HG03571 (cell line): ENCODE data around the gene USP6NL.

Experiments used
- ATAC-seq: cut with Tn5 transposase; IDR thresholded peaks from one replicate; pipeline ENCODE4 v1.9.1; 2021; ENCODE audit not compliant: unreplicated experiment

The USP6NL gene

GRCh38 chr10:11483201-11484148 is 128.0 kb downstream of the USP6NL start:
- ATAC-seq: no peak

- no peak for ATAC-seq
These were observed 129.1 kb downstream of the USP6NL start for GRCh38 chr10:11482306-11482705.

GRCh38 chr10:11480687-11481086 is 130.8 kb downstream of the USP6NL start:
- no peak for ATAC-seq

GRCh38 chr10:11479300-11479699 is 132.2 kb downstream of the USP6NL start:
- no peak for ATAC-seq

- no peak for ATAC-seq
These were observed 132.6 kb downstream of the USP6NL start for GRCh38 chr10:11478807-11479206.

- no peak for ATAC-seq
These were observed 135.5 kb downstream of the USP6NL start for GRCh38 chr10:11475831-11476434.

GRCh38 chr10:11473128-11473760 is 138.2 kb downstream of the USP6NL start:
- no peak for ATAC-seq

- peak; percentile 72 for ATAC-seq
These were observed 139.2 kb downstream of the USP6NL start for GRCh38 chr10:11472158-11472753.

GRCh38 chr10:11469575-11470391 is 141.7 kb downstream of the USP6NL start:
- ATAC-seq: no peak

- no peak for ATAC-seq
These were observed 143.2 kb downstream of the USP6NL start for GRCh38 chr10:11468126-11468742.

- ATAC-seq: no peak
These were observed 146.0 kb downstream of the USP6NL start for GRCh38 chr10:11465406-11465805.

- no peak for ATAC-seq
These were observed 148.3 kb downstream of the USP6NL start for GRCh38 chr10:11463111-11463510.

- ATAC-seq: no peak
These were observed 149.4 kb downstream of the USP6NL start for GRCh38 chr10:11462071-11462470.

- no peak for ATAC-seq
These were observed 154.1 kb downstream of the USP6NL start for GRCh38 chr10:11457336-11457735.

- no peak for ATAC-seq
These were observed 156.4 kb downstream of the USP6NL start for GRCh38 chr10:11454958-11455566.

- ATAC-seq: no peak
These were observed 157.3 kb downstream of the USP6NL start for GRCh38 chr10:11454160-11454559.

- no peak for ATAC-seq
These were observed 159.7 kb downstream of the USP6NL start for GRCh38 chr10:11451640-11452260.

- no peak for ATAC-seq
These were observed 161.0 kb downstream of the USP6NL start for GRCh38 chr10:11450427-11450826.

GRCh38 chr10:11449761-11450160 is 161.7 kb downstream of the USP6NL start:
- ATAC-seq: no peak
